ENCODE measurements around the gene RDH11.

The RDH11 gene

DNA sequence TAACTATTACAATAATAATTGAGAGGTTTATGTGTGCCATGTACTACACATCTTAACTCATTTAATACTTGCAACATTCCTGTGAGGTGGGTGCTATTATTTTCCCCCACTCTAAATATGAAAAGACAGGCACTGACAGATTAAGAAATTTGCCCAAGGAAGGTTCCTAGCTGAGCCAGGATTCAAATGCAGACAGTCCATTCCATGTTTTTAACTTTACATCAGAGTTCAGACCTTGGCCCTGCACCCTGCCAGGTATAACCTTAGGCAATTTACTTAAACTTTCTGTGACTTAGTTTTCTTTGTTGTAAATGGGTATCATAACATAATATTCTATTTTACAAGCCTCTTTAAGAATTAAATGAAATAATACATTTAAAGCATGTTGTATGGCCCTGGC is 32.7 kb upstream of the RDH11 start:
- H3K79me2 ChIP-seq (ENCODE audit: control insufficient read depth, insufficient read depth, low read length, poor library complexity): no peaks in the 10 kb centered on the region
- H2BK5ac ChIP-seq (ENCODE audit: low read depth, low read length, poor library complexity): no peak overlapping the region
- no peak overlapping the region for H4K12ac ChIP-seq (ENCODE audit: low read depth, low read length)
- H3K14ac ChIP-seq (ENCODE audit: low read length): no peak overlapping the region
- H2BK12ac ChIP-seq (ENCODE audit: low read length): no peak overlapping the region
- no peak overlapping the region for H3K4me3 ChIP-seq (ENCODE audit: low read depth, low read length)
- no peaks in the 10 kb centered on the region for H3K79me1 ChIP-seq (ENCODE audit: low read length)
- H3K27me3 ChIP-seq (ENCODE audit: insufficient read depth, low read length): no peaks in the 10 kb centered on the region
- no peak overlapping the region for H4K91ac ChIP-seq (ENCODE audit: low read depth, low read length)
- peaks cover 1% of the 10 kb centered on the region for H3K9me3 ChIP-seq (ENCODE audit: insufficient read depth, low read depth, low read length)
- no peak overlapping the region for H4K8ac ChIP-seq (ENCODE audit: low read depth, low read length)
- no peak overlapping the region for H2AFZ ChIP-seq (ENCODE audit: insufficient read depth, low read length, poor library complexity)
- H3K27ac ChIP-seq (ENCODE audit: low read depth, low read length): no peak overlapping the region
- H3K4me2 ChIP-seq (ENCODE audit: low read length): no peak overlapping the region
- no peak overlapping the region for H3K9ac ChIP-seq (ENCODE audit: low read length)
- H3K23ac ChIP-seq (ENCODE audit: low read length): no peak overlapping the region
- H3K36me3 ChIP-seq (ENCODE audit: control insufficient read depth in 1 of 2, insufficient read depth in 2 of 2, low read length in 2 of 2): no peaks in the 10 kb centered on the region
- no peak overlapping the region for H3K18ac ChIP-seq (ENCODE audit: low read length)
- H3K4ac ChIP-seq (ENCODE audit: low read depth, low read length): no peak overlapping the region
- no peak overlapping the region for H2BK120ac ChIP-seq (ENCODE audit: insufficient read depth, low read length, poor library complexity)
- H2AK5ac ChIP-seq (ENCODE audit: low read length): no peak overlapping the region
- H3K4me1 ChIP-seq (ENCODE audit: control insufficient read depth in 1 of 2, insufficient read depth in 2 of 2, low read length in 2 of 2): peaks cover 2 to 3% of the 10 kb centered on the region in 2 experiments
- no peak for DNase-seq

DNA sequence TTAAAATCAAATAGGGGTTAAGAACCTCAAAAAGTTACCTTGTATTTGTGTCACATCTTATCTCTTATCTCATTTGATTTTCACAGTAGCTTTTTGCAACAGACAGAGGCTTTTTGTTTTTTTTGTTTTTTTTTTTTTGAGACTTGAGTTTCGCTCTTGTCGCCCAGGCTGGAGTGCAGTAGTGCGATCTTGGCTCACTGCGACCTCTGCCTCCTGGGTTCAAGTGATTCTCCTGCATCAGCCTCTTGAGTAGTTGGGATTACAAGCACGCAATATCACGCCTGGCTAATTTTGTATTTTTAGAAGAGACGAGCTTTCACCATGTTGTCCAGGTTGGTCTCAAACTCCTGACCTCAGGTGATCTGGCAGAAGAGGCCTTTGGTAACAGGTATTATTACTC is 31.8 kb upstream of the RDH11 start:
- Histone ChIP-seq H3K79me1 (ENCODE audit: low read length) (no peaks in the 10 kb centered on the region), H3K27me3 (ENCODE audit: insufficient read depth, low read length) (no peaks in the 10 kb centered on the region), H3K23ac (ENCODE audit: low read length) (no peak overlapping the region), H3K4me3 (ENCODE audit: low read depth, low read length) (no peak overlapping the region), H2BK12ac (ENCODE audit: low read length) (no peak overlapping the region), H3K9me3 (ENCODE audit: insufficient read depth, low read depth, low read length) (peaks cover 1% of the 10 kb centered on the region), H3K27ac (ENCODE audit: low read depth, low read length) (no peak overlapping the region), H4K91ac (ENCODE audit: low read depth, low read length) (no peak overlapping the region), H4K12ac (ENCODE audit: low read depth, low read length) (no peak overlapping the region), H3K9ac (ENCODE audit: low read length) (no peak overlapping the region), H3K36me3 (ENCODE audit: control insufficient read depth in 1 of 2, insufficient read depth in 2 of 2, low read length in 2 of 2) (no peaks in the 10 kb centered on the region), H3K18ac (ENCODE audit: low read length) (no peak overlapping the region), H3K4me2 (ENCODE audit: low read length) (no peak overlapping the region), H2BK120ac (ENCODE audit: insufficient read depth, low read length, poor library complexity) (no peak overlapping the region), H2AK5ac (ENCODE audit: low read length) (no peak overlapping the region), H3K4me1 (ENCODE audit: control insufficient read depth in 1 of 2, insufficient read depth in 2 of 2, low read length in 2 of 2) (peaks cover 2 to 3% of the 10 kb centered on the region in 2 experiments), H2AFZ (ENCODE audit: insufficient read depth, low read length, poor library complexity) (no peak overlapping the region), H3K14ac (ENCODE audit: low read length) (no peak overlapping the region), H3K79me2 (ENCODE audit: control insufficient read depth, insufficient read depth, low read length, poor library complexity) (no peaks in the 10 kb centered on the region), H2BK5ac (ENCODE audit: low read depth, low read length, poor library complexity) (no peak overlapping the region), H4K8ac (ENCODE audit: low read depth, low read length) (no peak overlapping the region), H3K4ac (ENCODE audit: low read depth, low read length) (no peak overlapping the region)
- DNase-seq: no peak
- WGBS (ENCODE audit: extremely low coverage, insufficient coverage, insufficient read length): no CpG with 5 or more reads among the region's 7 CpGs

DNA sequence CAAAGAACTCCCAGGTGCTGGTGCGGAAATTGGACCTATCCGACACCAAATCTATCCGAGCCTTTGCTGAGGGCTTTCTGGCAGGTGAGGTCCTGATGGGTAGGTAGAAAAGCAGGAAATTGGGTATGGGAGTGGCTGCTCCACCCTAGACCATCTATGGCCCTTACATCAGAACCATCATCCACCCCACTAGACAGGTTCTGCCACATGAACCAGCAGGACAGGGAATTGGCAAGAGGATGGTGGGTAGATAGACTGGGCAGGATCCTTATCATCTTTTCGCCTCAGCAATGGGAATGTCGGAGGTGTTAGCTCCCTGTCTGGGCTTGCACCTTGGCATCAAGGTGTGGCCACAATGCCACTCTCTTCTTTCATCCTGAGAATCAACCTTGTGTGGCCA is 29.6 kb upstream of the RDH11 start:
- WGBS (ENCODE audit: extremely low coverage, insufficient coverage, insufficient read length): no CpG with 5 or more reads among the region's 5 CpGs
- no peak overlapping the region for H4K8ac ChIP-seq (ENCODE audit: low read depth, low read length)
- no peak overlapping the region for H3K18ac ChIP-seq (ENCODE audit: low read length)
- H3K23ac ChIP-seq (ENCODE audit: low read length): no peak overlapping the region
- H2AFZ ChIP-seq (ENCODE audit: insufficient read depth, low read length, poor library complexity): no peak overlapping the region
- H3K79me2 ChIP-seq (ENCODE audit: control insufficient read depth, insufficient read depth, low read length, poor library complexity): no peaks in the 10 kb centered on the region
- H3K27ac ChIP-seq (ENCODE audit: low read depth, low read length): no peak overlapping the region
- H3K27me3 ChIP-seq (ENCODE audit: insufficient read depth, low read length): no peaks in the 10 kb centered on the region
- DNase-seq: no peak
- no peak overlapping the region for H3K4me2 ChIP-seq (ENCODE audit: low read length)
- H3K36me3 ChIP-seq (ENCODE audit: control insufficient read depth in 1 of 2, insufficient read depth in 2 of 2, low read length in 2 of 2): no peaks in the 10 kb centered on the region
- H3K4ac ChIP-seq (ENCODE audit: low read depth, low read length): no peak overlapping the region
- H4K12ac ChIP-seq (ENCODE audit: low read depth, low read length): no peak overlapping the region
- H3K4me1 ChIP-seq (ENCODE audit: control insufficient read depth in 1 of 2, insufficient read depth in 2 of 2, low read length in 2 of 2): peaks cover 2 to 3% of the 10 kb centered on the region in 2 experiments
- no peak overlapping the region for H2BK5ac ChIP-seq (ENCODE audit: low read depth, low read length, poor library complexity)
- H2BK12ac ChIP-seq (ENCODE audit: low read length): no peak overlapping the region
- H3K79me1 ChIP-seq (ENCODE audit: low read length): no peaks in the 10 kb centered on the region
- no peak overlapping the region for H4K91ac ChIP-seq (ENCODE audit: low read depth, low read length)
- H3K9ac ChIP-seq (ENCODE audit: low read length): no peak overlapping the region
- H2AK5ac ChIP-seq (ENCODE audit: low read length): no peak overlapping the region
- peaks cover 1% of the 10 kb centered on the region for H3K9me3 ChIP-seq (ENCODE audit: insufficient read depth, low read depth, low read length)
- no peak overlapping the region for H3K14ac ChIP-seq (ENCODE audit: low read length)
- no peak overlapping the region for H2BK120ac ChIP-seq (ENCODE audit: insufficient read depth, low read length, poor library complexity)
- no peak overlapping the region for H3K4me3 ChIP-seq (ENCODE audit: low read depth, low read length)

DNA sequence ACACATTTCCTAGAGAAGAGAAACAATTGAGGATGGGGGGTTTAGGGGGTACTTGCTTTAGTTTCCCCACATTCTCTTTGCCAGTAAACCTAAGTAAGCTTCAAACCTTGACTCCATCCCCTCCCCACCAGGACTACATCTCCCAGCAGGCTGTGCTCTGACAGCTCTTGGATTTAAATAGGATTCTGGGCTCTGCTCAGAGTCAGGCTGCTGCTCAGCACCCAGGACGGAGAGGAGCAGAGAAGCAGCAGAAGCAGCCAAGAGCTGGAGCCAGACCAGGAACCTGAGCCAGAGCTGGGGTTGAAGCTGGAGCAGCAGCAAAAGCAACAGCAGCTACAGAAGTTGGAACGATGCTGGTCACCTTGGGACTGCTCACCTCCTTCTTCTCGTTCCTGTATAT is 26.7 kb upstream of the RDH11 start:
- H3K4me3 ChIP-seq (ENCODE audit: low read depth, low read length): no peak overlapping the region
- H3K4ac ChIP-seq (ENCODE audit: low read depth, low read length): no peak overlapping the region
- no peak overlapping the region for H3K4me2 ChIP-seq (ENCODE audit: low read length)
- H4K8ac ChIP-seq (ENCODE audit: low read depth, low read length): no peak overlapping the region
- H2BK12ac ChIP-seq (ENCODE audit: low read length): no peak overlapping the region
- H4K12ac ChIP-seq (ENCODE audit: low read depth, low read length): no peak overlapping the region
- no peak overlapping the region for H2BK120ac ChIP-seq (ENCODE audit: insufficient read depth, low read length, poor library complexity)
- no peak overlapping the region for H2AK5ac ChIP-seq (ENCODE audit: low read length)
- H3K18ac ChIP-seq (ENCODE audit: low read length): no peak overlapping the region
- WGBS (ENCODE audit: extremely low coverage, insufficient coverage, insufficient read length): no CpG with 5 or more reads among the region's 3 CpGs
- H3K27ac ChIP-seq (ENCODE audit: low read depth, low read length): no peak overlapping the region
- DNase-seq: no peak
- H3K79me2 ChIP-seq (ENCODE audit: control insufficient read depth, insufficient read depth, low read length, poor library complexity): no peaks in the 10 kb centered on the region
- H4K91ac ChIP-seq (ENCODE audit: low read depth, low read length): no peak overlapping the region
- H3K23ac ChIP-seq (ENCODE audit: low read length): no peak overlapping the region
- H3K9me3 ChIP-seq (ENCODE audit: insufficient read depth, low read depth, low read length): peaks cover 1% of the 10 kb centered on the region
- no peaks in the 10 kb centered on the region for H3K27me3 ChIP-seq (ENCODE audit: insufficient read depth, low read length)
- no peak overlapping the region for H2AFZ ChIP-seq (ENCODE audit: insufficient read depth, low read length, poor library complexity)
- no peaks in the 10 kb centered on the region for H3K79me1 ChIP-seq (ENCODE audit: low read length)
- H3K4me1 ChIP-seq (ENCODE audit: control insufficient read depth in 1 of 2, insufficient read depth in 2 of 2, low read length in 2 of 2): no peaks in the 10 kb centered on the region
- H2BK5ac ChIP-seq (ENCODE audit: low read depth, low read length, poor library complexity): no peak overlapping the region
- H3K36me3 ChIP-seq (ENCODE audit: control insufficient read depth in 1 of 2, insufficient read depth in 2 of 2, low read length in 2 of 2): no peaks in the 10 kb centered on the region
- H3K14ac ChIP-seq (ENCODE audit: low read length): no peak overlapping the region
- peak overlapping the region; percentile 38 for H3K9ac ChIP-seq (ENCODE audit: low read length)

All from trophoblast cell (in vitro differentiated cells and primary cell).